Erythroblast (primary cell): ENCODE measurements around the gene CIZ1.

Experiments used
- GATA1 ChIP-seq: IDR thresholded peaks from 2 replicates; pipeline ENCODE4 v1.6.1; 2011; ENCODE audit warnings: low read depth, mild to moderate bottlenecking, control low read depth, low read length, moderate library complexity
- POLR2A ChIP-seq: IDR thresholded peaks from 2 replicates; pipeline ENCODE4 v1.6.1; 2011; ENCODE audit warnings: mild to moderate bottlenecking, low read length

- TF ChIP-seq POLR2A (no peak), GATA1 (no peak)
Observed at GRCh38 chr9:128142596-128142995, 48.8 kb downstream of the CIZ1 start.
